ENCODE measurements around the gene NCLN.
"Not testable (repeated sequence)": the region's sequence is repeated elsewhere in the genome, so short reads cannot be mapped to it uniquely, and the experiment has no call there.

NCLN gene

DNA sequence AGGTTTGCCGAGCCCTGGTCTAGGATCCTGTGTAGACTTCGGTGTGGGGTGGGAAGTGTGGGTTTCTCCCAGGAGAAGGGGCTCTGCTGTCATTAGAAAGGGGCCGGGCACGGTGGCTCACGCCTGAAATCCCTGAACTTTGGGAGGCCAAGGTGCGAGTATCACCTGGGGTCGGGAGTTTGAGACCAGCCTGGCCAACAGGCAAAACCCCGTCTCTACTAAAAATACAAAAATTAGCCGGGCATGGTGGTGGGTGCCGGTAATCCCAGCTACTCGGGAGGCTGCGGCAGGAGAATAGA lies 6.0 kb downstream of the NCLN start:
- peaks cover 28% of the 10 kb centered on the region for H3K4me1 ChIP-seq (ENCODE audit: control insufficient read depth, insufficient read depth, low read length, poor library complexity, severe bottlenecking)
- H3K27me3 ChIP-seq (replicated peaks; ENCODE audit: control insufficient read depth, insufficient read depth, low read length, poor library complexity, severe bottlenecking); H3K27ac ChIP-seq (ENCODE audit: insufficient read depth, low read length, poor library complexity, severe bottlenecking); H3K4me3 ChIP-seq (ENCODE audit: insufficient read depth, low read depth, low read length, poor library complexity, severe bottlenecking); DNase-seq; H3K9me3 ChIP-seq (ENCODE audit: control insufficient read depth, low read length): not testable (repeated sequence)
- H3K36me3 ChIP-seq (ENCODE audit: control insufficient read depth, insufficient read depth, low read length): peaks cover 14% of the 10 kb centered on the region

DNA sequence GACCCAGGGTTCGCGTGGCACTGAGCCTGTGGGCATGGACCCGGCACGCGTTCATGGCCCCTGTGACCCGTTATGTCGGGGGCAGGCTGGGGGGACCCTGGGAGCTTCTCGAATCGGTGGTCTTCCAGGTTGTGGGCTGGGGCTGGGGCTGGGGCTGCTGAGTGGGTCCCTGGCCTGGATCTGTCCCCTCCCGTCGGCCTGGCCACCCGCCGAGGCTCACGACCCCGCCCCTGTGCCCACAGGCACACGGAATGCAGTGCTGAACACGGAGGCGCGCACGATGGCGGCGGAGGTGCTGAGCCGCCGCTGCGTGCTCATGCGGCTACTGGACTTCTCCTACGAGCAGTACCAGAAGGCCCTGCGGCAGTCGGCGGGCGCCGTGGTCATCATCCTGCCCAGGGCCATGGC lies 6.5 kb downstream of the NCLN start:
- Histone ChIP-seq H3K4me3 (ENCODE audit: insufficient read depth, low read depth, low read length, poor library complexity, severe bottlenecking) (no peak overlapping the region), H3K27me3 (replicated peaks; ENCODE audit: control insufficient read depth, insufficient read depth, low read length, poor library complexity, severe bottlenecking) (no peaks in the 10 kb centered on the region), H3K4me1 (ENCODE audit: control insufficient read depth, insufficient read depth, low read length, poor library complexity, severe bottlenecking) (peaks cover 23% of the 10 kb centered on the region), H3K9me3 (ENCODE audit: control insufficient read depth, low read length) (no peaks in the 10 kb centered on the region), H3K27ac (ENCODE audit: insufficient read depth, low read length, poor library complexity, severe bottlenecking) (no peak overlapping the region), H3K36me3 (ENCODE audit: control insufficient read depth, insufficient read depth, low read length) (peaks cover 14% of the 10 kb centered on the region)
- no peak for DNase-seq

DNA sequence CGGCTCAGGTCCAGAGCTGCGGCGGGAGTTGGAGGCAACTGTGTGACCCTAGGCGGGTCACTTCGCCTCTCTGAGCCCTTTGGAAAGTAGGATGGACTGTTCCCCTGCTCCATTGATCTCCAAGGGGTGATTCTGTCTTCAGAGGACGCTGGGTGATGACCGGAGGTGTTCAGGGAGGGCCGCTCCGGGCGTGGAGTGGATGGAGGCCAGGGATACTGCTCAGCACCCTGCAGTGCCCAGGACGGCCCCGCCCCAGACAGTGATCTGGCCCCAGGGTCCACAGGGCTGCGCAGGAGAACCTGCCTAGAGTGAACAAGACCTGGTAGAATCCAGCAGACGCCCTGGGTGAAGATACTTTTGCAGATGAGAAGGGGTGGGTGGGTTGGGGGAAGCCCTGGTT lies 7.0 kb downstream of the NCLN start:
- Histone ChIP-seq H3K36me3 (ENCODE audit: control insufficient read depth, insufficient read depth, low read length) (peaks cover 14% of the 10 kb centered on the region), H3K27ac (ENCODE audit: insufficient read depth, low read length, poor library complexity, severe bottlenecking) (no peak overlapping the region), H3K9me3 (ENCODE audit: control insufficient read depth, low read length) (no peaks in the 10 kb centered on the region), H3K4me3 (ENCODE audit: insufficient read depth, low read depth, low read length, poor library complexity, severe bottlenecking) (no peak overlapping the region), H3K4me1 (ENCODE audit: control insufficient read depth, insufficient read depth, low read length, poor library complexity, severe bottlenecking) (peaks cover 18% of the 10 kb centered on the region), H3K27me3 (replicated peaks; ENCODE audit: control insufficient read depth, insufficient read depth, low read length, poor library complexity, severe bottlenecking) (no peaks in the 10 kb centered on the region)
- DNase-seq: no peak

DNA sequence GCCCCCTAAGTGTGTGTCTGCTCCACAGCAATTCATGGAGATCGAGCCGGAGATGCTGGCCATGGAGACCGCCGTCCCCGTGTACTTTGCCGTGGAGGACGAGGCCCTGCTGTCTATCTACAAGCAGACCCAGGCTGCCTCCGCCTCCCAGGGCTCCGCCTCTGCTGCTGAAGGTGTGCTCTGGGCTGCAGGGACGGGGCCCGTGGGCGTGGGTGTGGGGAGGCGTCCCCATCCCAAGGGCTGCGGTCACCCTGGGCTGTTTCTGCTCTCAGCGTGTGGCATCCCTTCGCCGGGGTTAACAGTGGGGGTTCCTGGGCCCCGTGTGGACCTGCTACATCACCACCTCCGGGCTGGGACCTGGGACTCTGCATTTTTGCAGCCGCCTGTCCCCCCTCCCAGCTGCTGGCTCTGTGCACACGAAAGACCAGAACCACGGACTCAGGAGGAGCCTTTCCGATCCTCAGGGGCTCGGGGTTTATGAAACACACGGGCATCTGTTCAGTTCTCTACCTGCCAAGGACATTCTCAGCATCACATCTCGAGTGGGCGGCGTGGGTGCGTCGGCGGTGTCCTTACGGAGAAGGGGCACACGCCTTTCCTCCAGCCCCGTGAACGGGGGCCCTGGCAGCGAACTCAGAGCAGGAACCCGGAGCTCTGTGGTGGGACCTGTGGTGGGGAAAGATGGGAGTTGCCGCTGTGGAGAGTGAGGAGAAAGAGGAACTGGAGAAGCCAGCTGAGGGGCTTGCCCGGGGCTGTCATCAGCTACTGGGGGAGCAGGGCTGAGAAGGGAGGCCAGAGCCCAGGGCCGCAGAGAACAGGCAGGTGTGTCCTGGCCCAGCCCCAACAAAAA lies 7.8 kb downstream of the NCLN start:
- no peaks in the 10 kb centered on the region for H3K27me3 ChIP-seq (replicated peaks; ENCODE audit: control insufficient read depth, insufficient read depth, low read length, poor library complexity, severe bottlenecking)
- DNase-seq: no peak
- H3K9me3 ChIP-seq (ENCODE audit: control insufficient read depth, low read length): no peaks in the 10 kb centered on the region
- no peak overlapping the region for H3K27ac ChIP-seq (ENCODE audit: insufficient read depth, low read length, poor library complexity, severe bottlenecking)
- peaks cover 11% of the 10 kb centered on the region for H3K4me1 ChIP-seq (ENCODE audit: control insufficient read depth, insufficient read depth, low read length, poor library complexity, severe bottlenecking)
- no peak overlapping the region for H3K4me3 ChIP-seq (ENCODE audit: insufficient read depth, low read depth, low read length, poor library complexity, severe bottlenecking)
- H3K36me3 ChIP-seq (ENCODE audit: control insufficient read depth, insufficient read depth, low read length): peaks cover 14% of the 10 kb centered on the region

DNA sequence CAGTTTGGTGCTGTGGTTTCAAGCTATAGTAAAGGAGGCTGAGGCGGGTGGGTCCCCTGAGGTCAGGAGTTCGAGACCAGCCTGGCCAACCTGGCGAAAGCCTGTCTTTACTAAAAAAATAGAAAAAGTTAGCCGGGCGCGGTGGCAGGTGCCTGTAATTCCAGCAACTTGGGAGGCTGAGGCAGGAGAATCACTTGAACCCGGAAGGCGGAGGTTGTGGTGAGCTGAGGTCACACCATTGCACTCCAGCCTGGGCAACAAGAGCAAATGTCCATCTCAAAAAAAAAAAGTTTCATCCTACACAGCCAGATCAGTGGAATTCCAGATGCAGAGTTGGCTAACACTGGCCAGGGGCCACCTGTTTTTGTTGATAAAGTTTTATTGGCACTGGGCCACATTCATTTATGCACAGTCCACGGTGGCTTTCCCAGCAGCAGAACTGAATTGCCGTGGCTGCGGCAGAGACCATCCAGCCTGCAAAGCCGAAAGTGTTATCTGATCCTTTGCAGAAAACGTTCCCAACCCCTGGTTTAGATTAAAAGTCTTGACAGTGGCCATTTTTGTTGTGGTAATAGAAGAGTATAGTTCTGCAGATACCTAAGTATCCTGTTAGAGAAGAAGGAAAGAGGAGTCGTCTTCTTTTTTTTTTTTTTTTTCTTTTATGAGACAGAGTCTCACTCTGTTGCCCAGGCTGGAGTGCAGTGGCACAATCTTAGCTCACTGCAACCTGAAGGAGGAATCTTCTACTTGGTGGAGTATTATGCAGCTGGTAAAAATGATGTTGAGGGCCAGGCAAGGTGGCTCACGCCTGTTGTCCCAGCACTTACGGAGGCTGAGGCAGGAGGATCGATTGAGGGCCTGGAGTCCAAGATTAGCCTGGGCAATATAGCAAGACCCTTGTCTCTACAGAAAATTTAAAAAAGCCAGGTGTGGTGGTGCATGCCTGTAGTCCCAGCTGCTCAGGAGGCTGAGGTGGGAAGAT lies 8.7 kb downstream of the NCLN start:
- Histone ChIP-seq H3K4me1 (ENCODE audit: control insufficient read depth, insufficient read depth, low read length, poor library complexity, severe bottlenecking) (peaks cover 2% of the 10 kb centered on the region), H3K4me3 (ENCODE audit: insufficient read depth, low read depth, low read length, poor library complexity, severe bottlenecking) (no peak overlapping the region), H3K36me3 (ENCODE audit: control insufficient read depth, insufficient read depth, low read length) (peaks cover 14% of the 10 kb centered on the region), H3K27me3 (replicated peaks; ENCODE audit: control insufficient read depth, insufficient read depth, low read length, poor library complexity, severe bottlenecking) (no peaks in the 10 kb centered on the region), H3K9me3 (ENCODE audit: control insufficient read depth, low read length) (no peaks in the 10 kb centered on the region), H3K27ac (ENCODE audit: insufficient read depth, low read length, poor library complexity, severe bottlenecking) (no peak overlapping the region)
- DNase-seq: no peak

DNA sequence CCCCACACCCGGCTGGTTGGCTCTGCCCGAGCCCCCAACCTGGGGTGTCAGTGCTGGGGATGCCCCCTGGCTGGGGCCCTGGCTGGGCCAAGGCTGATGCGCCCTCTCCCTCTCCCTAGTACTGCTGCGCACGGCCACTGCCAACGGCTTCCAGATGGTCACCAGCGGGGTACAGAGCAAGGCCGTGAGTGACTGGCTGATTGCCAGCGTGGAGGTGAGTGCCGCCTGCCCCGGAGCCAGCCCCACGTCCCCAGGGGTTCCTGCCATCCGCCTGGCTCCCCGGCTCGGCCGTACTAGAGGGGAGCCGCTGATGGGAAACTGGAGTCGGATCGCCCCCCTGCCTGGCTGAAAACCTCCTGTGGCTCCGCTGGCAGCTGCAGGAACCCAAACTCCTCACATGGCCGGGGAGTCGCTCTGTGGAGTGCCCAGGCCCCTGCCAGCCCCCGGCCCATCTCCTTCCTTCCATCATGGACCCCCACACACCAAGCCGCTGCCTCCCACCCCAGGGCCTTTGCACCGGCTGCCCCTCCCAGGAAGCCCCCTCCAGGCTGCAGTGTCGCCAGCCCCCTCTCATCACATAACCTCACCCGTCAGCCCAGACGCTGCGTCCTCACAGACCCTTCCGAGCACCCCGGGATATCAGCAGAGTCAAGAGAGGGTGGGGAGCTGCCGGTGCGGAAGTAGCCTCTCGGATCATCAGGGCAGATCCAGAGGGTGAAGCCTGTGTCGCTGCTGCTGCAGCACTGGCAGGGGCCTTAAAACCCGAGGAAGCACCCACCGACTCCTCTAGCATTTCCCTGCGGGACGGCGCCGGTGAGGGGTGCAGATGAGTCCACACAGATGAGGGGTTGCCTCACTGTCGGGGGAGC lies 10.6 kb downstream of the NCLN start:
- Histone ChIP-seq H3K36me3 (ENCODE audit: control insufficient read depth, insufficient read depth, low read length) (peaks cover 14% of the 10 kb centered on the region), H3K4me3 (ENCODE audit: insufficient read depth, low read depth, low read length, poor library complexity, severe bottlenecking) (no peak overlapping the region), H3K4me1 (ENCODE audit: control insufficient read depth, insufficient read depth, low read length, poor library complexity, severe bottlenecking) (no peaks in the 10 kb centered on the region), H3K27me3 (replicated peaks; ENCODE audit: control insufficient read depth, insufficient read depth, low read length, poor library complexity, severe bottlenecking) (no peaks in the 10 kb centered on the region), H3K9me3 (ENCODE audit: control insufficient read depth, low read length) (no peaks in the 10 kb centered on the region), H3K27ac (ENCODE audit: insufficient read depth, low read length, poor library complexity, severe bottlenecking) (no peak overlapping the region)
- DNase-seq: no peak

DNA sequence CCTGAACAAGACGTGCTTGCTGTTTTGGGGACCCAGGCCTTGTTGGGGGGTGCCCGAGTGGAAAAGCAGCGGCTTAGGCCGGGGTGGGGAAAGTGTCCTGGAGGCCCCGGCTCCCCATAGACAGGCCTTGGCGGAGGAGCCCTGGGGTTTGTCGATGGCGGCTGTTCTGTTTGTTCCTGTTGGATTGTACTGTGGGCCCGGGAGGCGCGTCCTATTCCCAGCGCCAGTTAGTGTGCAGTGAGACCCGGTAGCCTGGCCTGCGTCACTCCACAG lies 11.1 kb downstream of the NCLN start:
- H3K9me3 ChIP-seq (ENCODE audit: control insufficient read depth, low read length): no peaks in the 10 kb centered on the region
- DNase-seq: no peak
- H3K27me3 ChIP-seq (replicated peaks; ENCODE audit: control insufficient read depth, insufficient read depth, low read length, poor library complexity, severe bottlenecking): no peaks in the 10 kb centered on the region
- H3K4me1 ChIP-seq (ENCODE audit: control insufficient read depth, insufficient read depth, low read length, poor library complexity, severe bottlenecking): no peaks in the 10 kb centered on the region
- peaks cover 14% of the 10 kb centered on the region for H3K36me3 ChIP-seq (ENCODE audit: control insufficient read depth, insufficient read depth, low read length)
- H3K4me3 ChIP-seq (ENCODE audit: insufficient read depth, low read depth, low read length, poor library complexity, severe bottlenecking): no peak overlapping the region
- H3K27ac ChIP-seq (ENCODE audit: insufficient read depth, low read length, poor library complexity, severe bottlenecking): no peak overlapping the region

DNA sequence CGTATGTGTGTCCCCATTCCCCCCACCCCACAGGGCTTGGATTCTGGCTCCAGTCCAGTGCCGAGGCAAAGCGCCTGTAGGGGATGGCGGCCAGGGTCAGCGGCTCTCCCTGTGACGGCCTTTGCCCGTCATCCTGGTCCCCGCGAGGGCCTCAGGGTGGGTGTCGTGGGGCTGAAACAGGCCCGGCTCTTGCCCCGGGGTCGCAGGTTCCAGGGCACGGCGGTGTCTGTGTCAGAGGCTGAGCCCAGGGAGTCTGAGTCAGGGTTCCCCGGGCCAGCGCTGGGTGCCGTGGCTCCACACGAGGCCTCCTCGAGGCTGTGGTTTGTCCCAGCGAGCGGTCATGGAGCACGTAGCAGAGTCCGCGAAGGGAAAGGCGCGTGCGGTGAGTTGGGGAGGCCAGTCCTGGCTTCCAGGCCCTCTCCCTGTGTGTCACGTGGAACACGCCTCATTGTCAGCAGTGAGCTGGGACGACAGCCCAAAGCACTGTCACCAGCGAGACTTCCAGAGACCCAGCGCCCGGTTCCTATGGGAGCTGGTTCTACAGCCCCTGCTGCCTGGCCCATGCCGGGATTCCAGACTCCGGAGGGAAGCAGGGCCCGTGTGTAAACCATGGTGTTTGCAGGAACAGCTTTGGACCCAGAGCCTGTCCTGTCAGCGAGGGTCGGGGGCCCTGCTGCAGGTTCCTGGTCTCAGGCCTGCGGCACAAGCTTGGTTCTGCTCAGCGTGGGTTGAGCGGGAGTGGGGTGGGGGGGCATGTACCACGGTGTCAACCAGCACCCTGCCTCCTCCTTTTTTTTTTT lies 13.4 kb downstream of the NCLN start:
- Histone ChIP-seq H3K27me3 (replicated peaks; ENCODE audit: control insufficient read depth, insufficient read depth, low read length, poor library complexity, severe bottlenecking) (no peaks in the 10 kb centered on the region), H3K4me1 (ENCODE audit: control insufficient read depth, insufficient read depth, low read length, poor library complexity, severe bottlenecking) (no peaks in the 10 kb centered on the region), H3K9me3 (ENCODE audit: control insufficient read depth, low read length) (no peaks in the 10 kb centered on the region), H3K36me3 (ENCODE audit: control insufficient read depth, insufficient read depth, low read length) (peaks cover 11% of the 10 kb centered on the region), H3K4me3 (ENCODE audit: insufficient read depth, low read depth, low read length, poor library complexity, severe bottlenecking) (no peak overlapping the region), H3K27ac (ENCODE audit: insufficient read depth, low read length, poor library complexity, severe bottlenecking) (no peak overlapping the region)
- no peak for DNase-seq

DNA sequence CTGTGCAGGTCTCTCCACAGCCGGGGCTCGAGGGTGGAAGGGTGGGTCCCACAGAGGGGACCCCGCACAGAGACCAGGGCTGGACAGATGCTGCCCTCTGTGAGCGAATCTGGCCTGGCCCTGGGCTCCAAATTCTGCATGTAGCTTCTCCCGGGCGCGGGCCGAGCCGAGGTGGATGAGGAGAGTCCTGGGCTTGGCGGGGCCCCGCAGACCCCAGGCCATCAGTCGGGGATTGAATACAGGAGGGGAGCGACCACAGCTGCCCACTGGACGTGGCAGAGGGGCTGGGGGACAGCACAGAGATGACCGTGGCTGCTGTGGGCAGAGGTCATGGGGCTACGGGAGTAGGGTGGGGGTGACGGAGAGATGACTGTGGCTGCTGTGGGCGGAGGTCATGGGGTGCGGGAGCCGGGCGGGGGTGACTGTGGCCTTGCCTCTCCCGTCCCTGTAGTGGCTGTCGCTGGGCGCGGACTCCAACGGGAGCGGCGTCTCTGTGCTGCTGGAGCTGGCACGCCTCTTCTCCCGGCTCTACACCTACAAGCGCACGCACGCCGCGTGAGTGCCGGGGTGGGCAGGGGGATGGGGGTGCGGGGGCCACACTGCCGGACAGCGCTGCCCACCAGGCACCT lies 15.5 kb downstream of the NCLN start:
- Histone ChIP-seq H3K4me3 (ENCODE audit: insufficient read depth, low read depth, low read length, poor library complexity, severe bottlenecking) (no peak overlapping the region), H3K27ac (ENCODE audit: insufficient read depth, low read length, poor library complexity, severe bottlenecking) (no peak overlapping the region)

More for the DNA sequence above, 15.5 kb downstream of the NCLN start:
- no peak for DNase-seq
- no peaks in the 10 kb centered on the region for H3K4me1 ChIP-seq (ENCODE audit: control insufficient read depth, insufficient read depth, low read length, poor library complexity, severe bottlenecking)
- peaks cover 19% of the 10 kb centered on the region for H3K36me3 ChIP-seq (ENCODE audit: control insufficient read depth, insufficient read depth, low read length)
- H3K9me3 ChIP-seq (ENCODE audit: control insufficient read depth, low read length): no peaks in the 10 kb centered on the region
- H3K27me3 ChIP-seq (replicated peaks; ENCODE audit: control insufficient read depth, insufficient read depth, low read length, poor library complexity, severe bottlenecking): no peaks in the 10 kb centered on the region
